Trophoblast cell (in vitro differentiated cells and primary cell): ENCODE results near the gene SLC25A25.
"Not testable (repeated sequence)": the region's sequence is repeated elsewhere in the genome, so short reads cannot be mapped to it uniquely, and the experiment has no call there.

Source experiments
- DNase-seq, 2 donors: peaks; one replicate each; pipeline ENCODE4 v3.0.0-alpha.2; 2016
- H2AFZ ChIP-seq: 2 replicates; pipeline ENCODE4 v1.6.1; 2013; ENCODE audit warnings: low read length, moderate library complexity, mild to moderate bottlenecking; ENCODE audit not compliant: insufficient read depth, poor library complexity
- H2AK5ac ChIP-seq: 2 replicates; pipeline ENCODE4 v1.6.1; 2013; ENCODE audit warnings: mild to moderate bottlenecking, low read length
- H2BK120ac ChIP-seq: 2 replicates; pipeline ENCODE4 v1.6.1; 2013; ENCODE audit warnings: low read length, mild to moderate bottlenecking, moderate library complexity; ENCODE audit not compliant: insufficient read depth, poor library complexity
- H2BK12ac ChIP-seq: 2 replicates; pipeline ENCODE4 v1.6.1; 2013; ENCODE audit warnings: mild to moderate bottlenecking, low read length, moderate library complexity
- H2BK5ac ChIP-seq: 2 replicates; pipeline ENCODE4 v1.6.1; 2013; ENCODE audit warnings: low read length, low read depth, moderate library complexity, mild to moderate bottlenecking; ENCODE audit not compliant: poor library complexity
- H3K14ac ChIP-seq: 2 replicates; pipeline ENCODE4 v1.6.1; 2013; ENCODE audit warnings: mild to moderate bottlenecking, low read length
- H3K18ac ChIP-seq: 2 replicates; pipeline ENCODE4 v1.6.1; 2013; ENCODE audit warnings: mild to moderate bottlenecking, low read length
- H3K23ac ChIP-seq: 2 replicates; pipeline ENCODE4 v1.6.1; 2013; ENCODE audit warnings: low read length
- H3K27ac ChIP-seq: 2 replicates; pipeline ENCODE4 v1.5.1; 2013; ENCODE audit warnings: low read depth, mild to moderate bottlenecking, inconsistent platforms, low read length, moderate library complexity
- H3K27me3 ChIP-seq: 2 replicates; pipeline ENCODE4 v1.6.1; 2013; ENCODE audit warnings: inconsistent platforms, mild to moderate bottlenecking, low read length, moderate library complexity; ENCODE audit not compliant: insufficient read depth
- H3K36me3 ChIP-seq, 2 experiments: 1 replicate in 1 of 2; 2 replicates in 1 of 2; pipeline ENCODE4 v1.6.1; 2013; ENCODE audit warnings: low read length in 2 of 2, mild to moderate bottlenecking in 2 of 2, moderate library complexity in 1 of 2; ENCODE audit not compliant: insufficient read depth in 2 of 2, control insufficient read depth in 1 of 2
- H3K4ac ChIP-seq: 2 replicates; pipeline ENCODE4 v1.6.1; 2013; ENCODE audit warnings: low read depth, mild to moderate bottlenecking, low read length, moderate library complexity
- H3K4me1 ChIP-seq, 2 experiments: 1 replicate in 1 of 2; 2 replicates in 1 of 2; pipeline ENCODE4 v1.6.1; 2013; ENCODE audit warnings: low read length in 2 of 2, mild to moderate bottlenecking in 2 of 2, moderate library complexity in 1 of 2; ENCODE audit not compliant: insufficient read depth in 2 of 2, control insufficient read depth in 1 of 2
- H3K4me2 ChIP-seq: 2 replicates; pipeline ENCODE4 v1.6.1; 2013; ENCODE audit warnings: inconsistent platforms, mild to moderate bottlenecking, low read length, moderate library complexity
- H3K4me3 ChIP-seq: 2 replicates; pipeline ENCODE4 v1.5.1; 2013; ENCODE audit warnings: mild to moderate bottlenecking, low read depth, low read length, inconsistent platforms
- H3K79me1 ChIP-seq: one replicate; pipeline ENCODE4 v1.6.1; 2013; ENCODE audit warnings: low read length
- H3K79me2 ChIP-seq: 2 replicates; pipeline ENCODE4 v1.6.1; 2013; ENCODE audit warnings: low read length, mild to moderate bottlenecking; ENCODE audit not compliant: control insufficient read depth, insufficient read depth, poor library complexity
- H3K9ac ChIP-seq: 2 replicates; pipeline ENCODE4 v1.6.1; 2013; ENCODE audit warnings: mild to moderate bottlenecking, low read length
- H3K9me3 ChIP-seq: 2 replicates; pipeline ENCODE4 v1.6.1; 2013; ENCODE audit warnings: low read depth, mild to moderate bottlenecking, control low read depth, inconsistent platforms, low read length; ENCODE audit not compliant: insufficient read depth
- H4K12ac ChIP-seq: 2 replicates; pipeline ENCODE4 v1.6.1; 2013; ENCODE audit warnings: low read depth, mild to moderate bottlenecking, low read length, moderate library complexity
- H4K8ac ChIP-seq: 2 replicates; pipeline ENCODE4 v1.6.1; 2013; ENCODE audit warnings: low read depth, mild to moderate bottlenecking, low read length, moderate library complexity
- H4K91ac ChIP-seq: one replicate; pipeline ENCODE4 v1.6.1; 2013; ENCODE audit warnings: low read depth, mild to moderate bottlenecking, low read length, moderate library complexity
- WGBS: extraction: QIAGEN DNeasy Blood & Tissue Kit; methylation state at CpG from one replicate; pipeline ENCODE4 v1.1.7; 2013; ENCODE audit warnings: missing lambda C conversion rate; ENCODE audit not compliant: insufficient read length, insufficient coverage; ENCODE audit errors: extremely low coverage; 5-methylcytosine and 5-hydroxymethylcytosine counted together

The SLC25A25 gene

GRCh38 chr9:128023671-128024070 is 44.4 kb upstream of the SLC25A25 start:
- not testable (repeated sequence) for H3K27me3 ChIP-seq, H2BK12ac ChIP-seq, H3K4me3 ChIP-seq, H4K91ac ChIP-seq, H2AFZ ChIP-seq, H3K4ac ChIP-seq, H3K4me1 ChIP-seq, H3K79me2 ChIP-seq, H4K12ac ChIP-seq, H3K36me3 ChIP-seq, H3K18ac ChIP-seq, H2BK120ac ChIP-seq, H3K79me1 ChIP-seq, H3K4me2 ChIP-seq, H3K27ac ChIP-seq, H2AK5ac ChIP-seq, H4K8ac ChIP-seq, H2BK5ac ChIP-seq, H3K14ac ChIP-seq, H3K9me3 ChIP-seq, H3K23ac ChIP-seq, H3K9ac ChIP-seq
- peak in 1 of 2 donors; percentile 83 for DNase-seq
- no CpG with 5 or more reads among the region's 12 CpGs for WGBS

- Histone ChIP-seq H3K36me3 (no peaks in the 10 kb centered on the region), H2AFZ (no peak overlapping the region), H4K91ac (no peak overlapping the region), H2BK120ac (no peak overlapping the region), H3K4me3 (no peak overlapping the region), H3K18ac (no peak overlapping the region), H4K12ac (no peak overlapping the region), H2BK12ac (no peak overlapping the region), H3K9me3 (peaks cover 1% of the 10 kb centered on the region), H3K4me1 (peaks cover 4% of the 10 kb centered on the region in 2 experiments), H3K4ac (no peak overlapping the region), H3K27ac (no peak overlapping the region), H4K8ac (no peak overlapping the region), H3K14ac (no peak overlapping the region), H3K79me1 (no peaks in the 10 kb centered on the region), H3K4me2 (no peak overlapping the region), H2AK5ac (no peak overlapping the region), H3K23ac (no peak overlapping the region), H3K79me2 (no peaks in the 10 kb centered on the region), H2BK5ac (no peak overlapping the region), H3K27me3 (no peaks in the 10 kb centered on the region), H3K9ac (no peak overlapping the region)
- no peak for DNase-seq
- WGBS = no CpG with 5 or more reads among the region's 5 CpGs
These were observed 43.2 kb upstream of the SLC25A25 start for GRCh38 chr9:128024761-128025308.

DNA sequence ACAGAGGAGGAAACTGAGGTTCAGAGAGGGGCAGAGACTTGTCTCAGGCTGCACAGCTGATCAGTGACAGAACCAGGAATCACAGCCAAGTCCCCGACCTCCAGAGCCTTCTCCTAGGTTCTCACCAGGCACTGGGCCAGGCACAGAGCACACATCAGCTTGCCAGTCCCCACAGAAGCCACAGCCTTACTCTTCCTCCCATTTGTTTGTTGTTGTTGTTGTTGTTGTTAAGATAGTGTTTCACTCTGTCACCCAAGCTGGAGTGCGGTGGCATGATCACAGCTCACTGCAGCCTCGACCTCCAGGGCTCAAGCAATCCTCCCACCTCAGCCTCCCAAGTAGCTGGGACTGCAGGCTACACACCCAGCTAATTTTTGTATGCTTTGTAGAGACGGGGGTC is 42.3 kb upstream of the SLC25A25 start:
- Histone ChIP-seq H2AK5ac (peak overlapping the region; percentile 11), H3K4me3 (no peak overlapping the region), H3K27ac (no peak overlapping the region), H3K4ac (no peak overlapping the region), H3K18ac (no peak overlapping the region), H3K79me2 (no peaks in the 10 kb centered on the region), H3K27me3 (no peaks in the 10 kb centered on the region), H3K4me2 (no peak overlapping the region), H3K79me1 (no peaks in the 10 kb centered on the region), H4K8ac (no peak overlapping the region), H3K9me3 (peaks cover 1% of the 10 kb centered on the region), H2BK12ac (peak overlapping the region; percentile 0), H3K14ac (no peak overlapping the region), H4K12ac (no peak overlapping the region), H2AFZ (no peak overlapping the region), H4K91ac (no peak overlapping the region), H3K4me1 (peaks cover 4% of the 10 kb centered on the region in 2 experiments), H3K23ac (no peak overlapping the region), H3K9ac (no peak overlapping the region), H2BK5ac (no peak overlapping the region), H3K36me3 (no peaks in the 10 kb centered on the region), H2BK120ac (no peak overlapping the region)
- WGBS = no CpG with 5 or more reads among the region's 4 CpGs
- DNase-seq = no peak

- no peak for DNase-seq
- Histone ChIP-seq H2AK5ac (no peak overlapping the region), H3K79me2 (no peaks in the 10 kb centered on the region), H3K27me3 (no peaks in the 10 kb centered on the region), H3K27ac (no peak overlapping the region), H4K8ac (no peak overlapping the region), H3K14ac (no peak overlapping the region), H3K4me1 (peaks cover 4% of the 10 kb centered on the region in 2 experiments), H3K9me3 (peaks cover 1% of the 10 kb centered on the region), H3K4me2 (no peak overlapping the region), H2BK5ac (no peak overlapping the region), H3K18ac (no peak overlapping the region), H2AFZ (no peak overlapping the region), H2BK12ac (no peak overlapping the region), H2BK120ac (no peak overlapping the region), H3K4me3 (no peak overlapping the region), H4K91ac (no peak overlapping the region), H3K36me3 (no peaks in the 10 kb centered on the region), H3K23ac (no peak overlapping the region), H4K12ac (no peak overlapping the region), H3K79me1 (no peaks in the 10 kb centered on the region), H3K9ac (no peak overlapping the region), H3K4ac (no peak overlapping the region)
- WGBS = no CpG with 5 or more reads among the region's 12 CpGs
These were observed 41.7 kb upstream of the SLC25A25 start for GRCh38 chr9:128026255-128026772.
